Measurements from ENCODE around the gene BCAS1. TPM values are rescaled to one million over a fixed set of nuclear protein-coding genes. Genes with fewer than 3 reads are reported as not detected.
"Not testable (repeated sequence)": the region's sequence is repeated elsewhere in the genome, so short reads cannot be mapped to it uniquely, and the experiment has no call there.

The BCAS1 gene
- total RNA-seq, 4 donors from 2014 or later = 0.97 to 9.3 (median 4.4) TPM

DNA sequence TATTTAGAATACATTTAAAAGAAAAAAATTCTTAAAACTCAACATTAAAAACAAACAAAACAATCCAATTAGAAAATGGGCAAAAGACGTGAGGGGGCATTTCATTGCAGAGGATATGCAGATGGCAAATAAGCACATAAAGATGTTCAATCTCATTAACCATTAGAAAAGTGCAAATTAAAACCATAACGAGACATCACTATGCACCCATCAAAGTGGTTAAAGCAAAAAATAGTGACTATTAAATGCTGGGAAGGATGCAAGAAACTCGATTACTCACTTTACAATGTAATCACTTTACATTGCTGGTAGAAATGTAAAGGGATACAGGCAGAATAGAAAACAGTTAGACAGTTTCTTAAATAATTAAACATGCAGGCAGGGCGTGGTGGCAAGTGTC is 59.0 kb downstream of the BCAS1 start:
- no peaks in the 10 kb centered on the region for H3K4me1 ChIP-seq
- intact Hi-C loops (cut with DNase I) = no loop called here
- H3K4me3 ChIP-seq = no peak overlapping the region
- no peak overlapping the region for H3K27ac ChIP-seq
- H3K9me3 ChIP-seq = no peaks in the 10 kb centered on the region
- TF ChIP-seq POLR2A (IDR thresholded peaks at IDR 0.05) = no peak
- no peaks in the 10 kb centered on the region for H3K27me3 ChIP-seq
- H3K36me3 ChIP-seq = no peaks in the 10 kb centered on the region
- WGBS, 2 donors = 76 to 88% methylated on average over 4 of the region's 4 CpGs
- no peak for DNase-seq

- H3K4me3 ChIP-seq; DNase-seq; H3K27me3 ChIP-seq; H3K36me3 ChIP-seq; H3K27ac ChIP-seq; H3K4me1 ChIP-seq; intact Hi-C loops (cut with DNase I): not testable (repeated sequence)
- peaks cover 0 to 12% (median 8%) of the 10 kb centered on the region in 3 donors for H3K9me3 ChIP-seq
- WGBS, 2 donors = 67 to 71% methylated on average over 3 to 5 of the region's 7 CpGs
These were observed 64.2 kb downstream of the BCAS1 start for GRCh38 chr20:54006216-54006615.

DNA sequence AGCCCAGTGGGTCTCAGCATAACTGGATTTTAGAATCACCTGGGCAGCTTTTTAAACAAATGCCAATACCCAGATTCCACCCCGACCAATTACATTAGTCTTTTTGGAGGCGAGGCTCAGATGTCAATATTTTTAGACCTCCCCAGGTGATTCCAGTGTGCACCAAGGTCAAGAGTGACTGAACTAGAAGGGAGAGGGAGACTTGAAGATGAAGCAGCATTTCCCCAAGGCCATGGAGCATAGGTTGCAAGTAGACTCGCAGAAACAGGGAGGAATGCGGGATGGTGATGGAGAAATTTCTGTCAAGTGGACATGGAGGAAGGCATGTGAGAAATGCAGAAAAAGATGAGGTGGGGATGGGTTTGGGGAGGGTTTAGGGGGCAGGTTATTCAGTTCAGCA is 64.9 kb downstream of the BCAS1 start:
- H3K9me3 ChIP-seq = peaks cover 0 to 14% (median 8%) of the 10 kb centered on the region in 3 donors
- H3K4me3 ChIP-seq = no peak overlapping the region
- intact Hi-C loops (cut with DNase I) = no loop called here
- no peaks in the 10 kb centered on the region for H3K27me3 ChIP-seq
- H3K4me1 ChIP-seq = no peaks in the 10 kb centered on the region
- TF ChIP-seq CTCF (IDR thresholded peaks at IDR 0.05) (no peak), POLR2A (IDR thresholded peaks at IDR 0.05) (no peak)
- no peak for DNase-seq
- H3K36me3 ChIP-seq = no peaks in the 10 kb centered on the region
- H3K27ac ChIP-seq = no peak overlapping the region
- 94 to 97% methylated on average over 4 of the region's 4 CpGs for WGBS, 2 donors

DNA sequence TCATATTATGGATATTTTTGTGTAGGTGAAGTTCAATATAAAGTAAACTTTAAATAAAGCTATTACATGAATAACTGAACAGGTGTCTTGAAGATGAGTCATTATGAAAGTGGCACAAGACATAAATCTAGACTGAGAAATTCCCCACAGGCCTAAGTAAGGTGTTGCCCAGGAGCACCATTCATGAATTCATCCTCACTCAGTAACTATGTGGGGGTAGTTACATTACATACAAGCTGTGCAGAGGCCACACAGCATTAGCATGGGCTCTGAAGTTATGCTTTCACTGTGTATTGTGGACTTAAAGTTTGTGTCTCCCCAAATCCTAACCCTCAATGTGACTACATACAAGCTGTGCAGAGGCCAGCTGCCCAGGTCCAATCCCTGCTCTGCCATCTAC is 65.9 kb downstream of the BCAS1 start:
- TF ChIP-seq POLR2A (IDR thresholded peaks at IDR 0.05) (no peak), CTCF (IDR thresholded peaks at IDR 0.05) (no peak)
- no peaks in the 10 kb centered on the region for H3K4me1 ChIP-seq

GRCh38 chr20:54002741-54003140 is 67.7 kb downstream of the BCAS1 start:
- no peak for TF ChIP-seq POLR2A (IDR thresholded peaks at IDR 0.05)
- no peak for TF ChIP-seq CTCF (IDR thresholded peaks at IDR 0.05)
- intact Hi-C loops (cut with DNase I) = no loop called here
- WGBS, 2 donors = 57 to 61% methylated on average over 3 of the region's 3 CpGs

More for the DNA sequence above, 65.9 kb downstream of the BCAS1 start:
- no peaks in the 10 kb centered on the region for H3K36me3 ChIP-seq
- no peak for DNase-seq
- intact Hi-C loops (cut with DNase I) = no loop called here
- H3K4me3 ChIP-seq = no peak overlapping the region
- H3K27me3 ChIP-seq = no peaks in the 10 kb centered on the region
- H3K27ac ChIP-seq = no peak overlapping the region
- H3K9me3 ChIP-seq = peaks cover 0 to 14% (median 8%) of the 10 kb centered on the region in 3 donors

DNA sequence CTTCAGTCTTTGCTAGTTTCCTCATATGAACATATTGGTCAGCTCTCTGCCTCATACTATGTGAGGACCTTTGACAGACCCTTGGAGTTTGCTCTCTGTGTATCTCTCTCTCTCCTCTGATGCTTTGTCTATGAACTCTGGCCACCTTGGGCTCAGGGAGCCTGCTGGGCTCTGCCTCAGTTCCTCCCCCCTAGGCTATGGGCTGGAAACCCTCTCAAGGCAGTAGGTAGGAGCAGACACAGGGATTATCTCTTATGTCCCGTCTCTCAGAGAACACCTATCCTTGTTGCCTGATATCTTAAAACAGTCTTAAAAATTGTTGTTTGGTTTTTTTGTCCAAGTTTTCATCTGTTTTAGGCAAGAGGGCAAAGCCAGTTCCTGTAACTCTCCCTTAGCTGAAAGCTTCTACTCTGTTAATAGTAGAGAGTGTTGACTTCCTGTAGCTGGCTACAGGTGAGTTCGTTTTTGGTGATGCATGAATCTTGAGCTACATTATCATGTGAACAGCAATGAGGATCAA is 68.3 kb downstream of the BCAS1 start:
- Histone ChIP-seq H3K4me1 (no peaks in the 10 kb centered on the region), H3K27ac (no peak overlapping the region), H3K4me3 (no peak overlapping the region), H3K36me3 (no peaks in the 10 kb centered on the region), H3K27me3 (no peaks in the 10 kb centered on the region), H3K9me3 (peaks cover 0 to 14% (median 8%) of the 10 kb centered on the region in 3 donors)
- 51 to 71% methylated on average over 2 of the region's 2 CpGs for WGBS, 2 donors
- DNase-seq = no peak
- intact Hi-C loops (cut with DNase I) = no loop called here
- TF ChIP-seq POLR2A (IDR thresholded peaks at IDR 0.05) = no peak
- TF ChIP-seq CTCF (IDR thresholded peaks at IDR 0.05) = no peak

More at GRCh38 chr20:54002741-54003140, 67.7 kb downstream of the BCAS1 start:
- Histone ChIP-seq H3K9me3 (peaks cover 0 to 14% (median 8%) of the 10 kb centered on the region in 3 donors), H3K27ac (no peak overlapping the region), H3K36me3 (no peaks in the 10 kb centered on the region), H3K4me3 (no peak overlapping the region), H3K27me3 (no peaks in the 10 kb centered on the region), H3K4me1 (no peaks in the 10 kb centered on the region)
- DNase-seq = no peak
